DND-41 (cell line): ENCODE results near the gene C19orf33.

Experiments
- ATAC-seq: fragments of 200-7000 bp; cut with Tn5 transposase; 3 replicates; pipeline ENCODE4 v1.9.1; 2021; ENCODE audit warnings: low read depth; ENCODE audit not compliant: insufficient read depth
- DNase-seq: peaks from one replicate; pipeline ENCODE4 v3.0.0-alpha.2; 2020
- H2AFZ ChIP-seq: 2 replicates; pipeline ENCODE4 v1.6.0; 2012; ENCODE audit warnings: low read depth, low read length
- H3K27ac ChIP-seq: 2 replicates; pipeline ENCODE4 v1.5.1; 2012; ENCODE audit warnings: low read length, inconsistent platforms
- H3K27me3 ChIP-seq: fragments of 200-600 bp; sonication (generic); 2 replicates; pipeline ENCODE4 v1.6.0; 2012; ENCODE audit warnings: low read length, mild to moderate bottlenecking, inconsistent platforms; ENCODE audit not compliant: insufficient read depth, poor library complexity
- H3K36me3 ChIP-seq: 2 replicates; pipeline ENCODE4 v1.5.1; 2012; ENCODE audit warnings: low read length, inconsistent platforms; ENCODE audit not compliant: insufficient read depth
- H3K4me1 ChIP-seq: 2 replicates; pipeline ENCODE4 v1.5.1; 2012; ENCODE audit warnings: mild to moderate bottlenecking, low read length; ENCODE audit not compliant: insufficient read depth
- H3K4me2 ChIP-seq: 2 replicates; pipeline ENCODE4 v1.6.0; 2012; ENCODE audit warnings: mild to moderate bottlenecking, moderate library complexity, low read length, inconsistent platforms; ENCODE audit not compliant: insufficient read depth
- H3K4me3 ChIP-seq, 2 experiments: fragments of 200-600 bp in 1 of 2; shearing (Covaris generic) in 1 of 2; 2 replicates each; pipeline ENCODE4 v1.5.1; 2012 to 2016; ENCODE audit warnings: inconsistent platforms in 2 of 2, low read length in 2 of 2, mild to moderate bottlenecking in 2 of 2, low read depth in 1 of 2, moderate library complexity in 1 of 2
- H3K79me2 ChIP-seq: 2 replicates; pipeline ENCODE4 v1.6.0; 2012; ENCODE audit warnings: low read length, inconsistent platforms; ENCODE audit not compliant: insufficient read depth
- H3K9ac ChIP-seq: 2 replicates; pipeline ENCODE4 v1.6.0; 2012; ENCODE audit warnings: low read depth, mild to moderate bottlenecking, inconsistent platforms, low read length, moderate library complexity
- H3K9me3 ChIP-seq: 2 replicates; pipeline ENCODE4 v1.5.1; 2012; ENCODE audit warnings: low read length, moderate library complexity, mild to moderate bottlenecking, inconsistent platforms; ENCODE audit not compliant: insufficient read depth, severe bottlenecking
- H4K20me1 ChIP-seq: 2 replicates; pipeline ENCODE4 v1.6.0; 2012; ENCODE audit warnings: low read length; ENCODE audit not compliant: insufficient read depth
- CTCF ChIP-seq: IDR thresholded peaks from 2 replicates; pipeline ENCODE4 v1.5.1; 2012; ENCODE audit warnings: borderline replicate concordance, low read length, moderate library complexity, mild to moderate bottlenecking; ENCODE audit not compliant: poor library complexity, severe bottlenecking; ENCODE audit errors: extremely low read depth
- EZH2 ChIP-seq: IDR thresholded peaks from 3 replicates; pipeline ENCODE4 v1.6.1; 2012; ENCODE audit warnings: borderline replicate concordance, low read depth, mild to moderate bottlenecking, moderate library complexity, low read length, inconsistent platforms; ENCODE audit not compliant: severe bottlenecking

Gene C19orf33

GRCh38 chr19:38320969-38321339, 16.9 kb downstream of the C19orf33 start:
- H4K20me1 ChIP-seq, result no peaks in the 10 kb centered on the region
- no peak overlapping the region for H3K4me2 ChIP-seq
- ATAC-seq (no peak), DNase-seq (no peak)
- no peaks in the 10 kb centered on the region for H3K9me3 ChIP-seq
- H3K36me3 ChIP-seq, result no peaks in the 10 kb centered on the region
- no peak overlapping the region for H3K4me3 ChIP-seq
- peaks cover 20% of the 10 kb centered on the region for H3K4me1 ChIP-seq
- H3K9ac ChIP-seq, result no peak overlapping the region
- peaks cover 14% of the 10 kb centered on the region for H3K27me3 ChIP-seq
- TF ChIP-seq EZH2 (no peak), CTCF (no peak)
- H3K79me2 ChIP-seq, result no peaks in the 10 kb centered on the region
- H2AFZ ChIP-seq, result no peak overlapping the region
- H3K27ac ChIP-seq, result no peak overlapping the region

- no peak for TF ChIP-seq CTCF
- no peak for TF ChIP-seq EZH2
- H4K20me1 ChIP-seq, result no peaks in the 10 kb centered on the region
- H2AFZ ChIP-seq, result no peak overlapping the region
- no peak overlapping the region for H3K4me2 ChIP-seq
- H3K9ac ChIP-seq, result no peak overlapping the region
- no peaks in the 10 kb centered on the region for H3K79me2 ChIP-seq
- H3K27ac ChIP-seq, result no peak overlapping the region
- H3K27me3 ChIP-seq, result peaks cover 14% of the 10 kb centered on the region
- DNase-seq, result no peak
- no peaks in the 10 kb centered on the region for H3K9me3 ChIP-seq
- peaks cover 12% of the 10 kb centered on the region; the same call in 1 of the 2 replicates for H3K4me1 ChIP-seq
- no peak overlapping the region for H3K4me3 ChIP-seq
- ATAC-seq, result no peak
- H3K36me3 ChIP-seq, result no peaks in the 10 kb centered on the region
These were observed 17.7 kb downstream of the C19orf33 start for GRCh38 chr19:38321646-38322196.

- TF ChIP-seq CTCF, result no peak
- no peak for TF ChIP-seq EZH2
- Histone ChIP-seq H3K4me3 (no peak overlapping the region), H3K36me3 (no peaks in the 10 kb centered on the region), H3K27me3 (peaks cover 14% of the 10 kb centered on the region), H3K27ac (no peak overlapping the region), H3K4me2 (no peak overlapping the region), H4K20me1 (no peaks in the 10 kb centered on the region), H3K4me1 (peaks cover 9% of the 10 kb centered on the region; the same call in 1 of the 2 replicates), H2AFZ (no peak overlapping the region), H3K9me3 (no peaks in the 10 kb centered on the region), H3K79me2 (no peaks in the 10 kb centered on the region), H3K9ac (no peak overlapping the region)
- ATAC-seq, result no peak
- no peak for DNase-seq
These were observed 19.2 kb downstream of the C19orf33 start for GRCh38 chr19:38323291-38323690.

GRCh38 chr19:38324431-38324830, 20.4 kb downstream of the C19orf33 start:
- Histone ChIP-seq H4K20me1 (no peaks in the 10 kb centered on the region), H3K4me3 (no peak overlapping the region), H3K27me3 (peaks cover 9% of the 10 kb centered on the region), H3K4me1 (peaks cover 9% of the 10 kb centered on the region; the same call in 1 of the 2 replicates), H3K36me3 (no peaks in the 10 kb centered on the region), H3K4me2 (no peak overlapping the region), H2AFZ (no peak overlapping the region), H3K79me2 (no peaks in the 10 kb centered on the region), H3K27ac (no peak overlapping the region), H3K9ac (no peak overlapping the region), H3K9me3 (no peaks in the 10 kb centered on the region)
- no peak for TF ChIP-seq EZH2
- TF ChIP-seq CTCF, result no peak
- ATAC-seq, result no peak
- no peak for DNase-seq
